SK-N-SH (cell line): ENCODE results near the gene FGF4. TPM values are rescaled to one million over a fixed set of nuclear protein-coding genes. Genes with fewer than 3 reads are reported as not detected.

ENCODE experiments used
- CTCF ChIA-PET: fragments of 300-600, 350-600 bp; formaldehyde crosslinking; extraction: SDS; loops from one replicate; lab custom pipeline; 2021; lab: Yijun Ruan, JAX
- POLR2A ChIA-PET: fragments of 350-600 bp; sonication (Branson Sonifier 250); formaldehyde crosslinking; extraction: SDS; loops from one replicate; lab custom pipeline; 2020; ENCODE audit warnings: antibody characterized with exemption, inconsistent platforms; lab: Yijun Ruan, JAX
- DNase-seq: peaks from one replicate; pipeline ENCODE4 v3.0.0; 2012
- H2AFZ ChIP-seq: fragments of 200-600 bp; sonication (generic); 2 replicates; pipeline ENCODE4 v1.8.1; 2016; ENCODE audit warnings: antibody characterized with exemption, mild to moderate bottlenecking, low read depth
- H3F3A ChIP-seq: fragments of 200-600 bp; sonication (generic); replicated peaks from 2 replicates; pipeline ENCODE3; 2016; ENCODE audit warnings: antibody characterized with exemption, mild to moderate bottlenecking; ENCODE audit not compliant: insufficient read depth
- H3K27ac ChIP-seq, 2 experiments: fragments of 200-500 bp in 1 of 2; fragments of 200-600 bp in 1 of 2; sonication (Bioruptor generic) in 1 of 2; sonication (generic), shearing (Covaris generic) in 1 of 2; 2 replicates each; pipeline versions ENCODE4 v1.5.1 to v1.6.1; 2014 to 2016; ENCODE audit warnings: low read depth in 2 of 2, inconsistent platforms in 1 of 2, low read length in 1 of 2, mild to moderate bottlenecking in 1 of 2, mixed read lengths in 1 of 2
- H3K27me3 ChIP-seq: fragments of 200-600 bp; sonication (generic), shearing (Covaris generic); 2 replicates; pipeline ENCODE4 v1.6.1; 2016; ENCODE audit warnings: mixed run types; ENCODE audit not compliant: insufficient read depth
- H3K36me3 ChIP-seq, 2 experiments: fragments of 200-500 bp in 1 of 2; fragments of 200-600 bp in 1 of 2; sonication (Bioruptor generic) in 1 of 2; sonication (generic) in 1 of 2; replicated peaks in 1 of 2; 2 replicates each; pipeline versions ENCODE3 to v1.5.1; 2014 to 2016; ENCODE audit warnings: low read length in 1 of 2, mild to moderate bottlenecking in 1 of 2; ENCODE audit not compliant: insufficient read depth in 2 of 2, control insufficient read depth in 1 of 2
- H3K4me1 ChIP-seq, 2 experiments: fragments of 200-500 bp in 1 of 2; fragments of 200-600 bp in 1 of 2; sonication (Bioruptor generic) in 1 of 2; sonication (generic), shearing (Covaris generic) in 1 of 2; 2 replicates each; pipeline versions ENCODE4 v1.5.1 to v1.6.1; 2014 to 2016; ENCODE audit warnings: low read depth in 1 of 2, low read length in 1 of 2, mixed run types in 1 of 2; ENCODE audit not compliant: insufficient read depth in 2 of 2, control insufficient read depth in 1 of 2
- H3K4me2 ChIP-seq: fragments of 200-600 bp; sonication (generic), shearing (Covaris generic); 2 replicates; pipeline ENCODE4 v1.6.1; 2017; ENCODE audit warnings: mixed run types
- H3K4me3 ChIP-seq, 2 experiments: fragments of 200-500 bp in 1 of 2; fragments of 200-600 bp in 1 of 2; sonication (Bioruptor generic) in 1 of 2; sonication (generic), shearing (Covaris generic) in 1 of 2; 2 replicates each; pipeline versions ENCODE4 v1.5.1 to v1.8.1; 2014 to 2016; ENCODE audit warnings: low read depth in 2 of 2, inconsistent platforms in 1 of 2, low read length in 1 of 2, mild to moderate bottlenecking in 1 of 2, mixed read lengths in 1 of 2, moderate library complexity in 1 of 2
- H3K79me2 ChIP-seq: fragments of 200-600 bp; sonication (generic); 2 replicates; pipeline ENCODE4 v1.8.1; 2017; ENCODE audit warnings: mild to moderate bottlenecking; ENCODE audit not compliant: insufficient read depth
- H3K9ac ChIP-seq: fragments of 200-600 bp; sonication (generic); 2 replicates; pipeline ENCODE4 v1.6.1; 2017; ENCODE audit warnings: mixed run types
- H3K9me2 ChIP-seq: fragments of 200-600 bp; sonication (generic); 2 replicates; pipeline ENCODE4 v1.6.1; 2017; ENCODE audit warnings: mixed run types
- H3K9me3 ChIP-seq: fragments of 200-600 bp; sonication (generic); 2 replicates; pipeline ENCODE4 v1.6.1; 2017; ENCODE audit warnings: mixed run types, mild to moderate bottlenecking, moderate library complexity
- H4K20me1 ChIP-seq: fragments of 200-600 bp; sonication (generic); 2 replicates; pipeline ENCODE4 v1.6.1; 2017; ENCODE audit warnings: mild to moderate bottlenecking, mixed run types; ENCODE audit not compliant: insufficient read depth
- CHD2 ChIP-seq: fragments of 150-350 bp; IDR thresholded peaks from 2 replicates; pipeline ENCODE4 v1.6.1; 2018; ENCODE audit warnings: low read length; ENCODE audit not compliant: partially characterized antibody
- ELF1 ChIP-seq: IDR thresholded peaks from 2 replicates; pipeline ENCODE4 v1.4.0; 2012
- EP300 ChIP-seq, 2 experiments: IDR thresholded peaks; 2 replicates each; pipeline versions ENCODE4 v1.4.0 to v1.6.1; 2012; ENCODE audit warnings: borderline replicate concordance in 1 of 2, low read depth in 1 of 2, low read length in 1 of 2
- EZH2phosphoT487 ChIP-seq: fragments of 200-600 bp; sonication (generic); IDR thresholded peaks from 2 replicates; pipeline ENCODE4 v1.6.1; 2017; ENCODE audit warnings: low read depth, mixed run types, mild to moderate bottlenecking, antibody characterized with exemption, moderate library complexity, borderline replicate concordance
- FOXJ3 ChIP-seq: sonication (generic); formaldehyde crosslinking; IDR thresholded peaks from 2 replicates; pipeline ENCODE4 v1.5.1; 2020; ENCODE audit warnings: mild to moderate bottlenecking, missing genetic modification reagents
- GATA2 ChIP-seq: sonication (generic); formaldehyde crosslinking; IDR thresholded peaks from 2 replicates; pipeline ENCODE4 v1.5.0; 2020; ENCODE audit warnings: mild to moderate bottlenecking, missing genetic modification reagents
- JUND ChIP-seq: IDR thresholded peaks from 2 replicates; pipeline ENCODE4 v1.4.0; 2012
- MEF2A ChIP-seq: IDR thresholded peaks from 2 replicates; pipeline ENCODE4 v1.4.0; 2012; ENCODE audit warnings: low read depth, borderline replicate concordance
- MXI1 ChIP-seq: IDR thresholded peaks from 2 replicates; pipeline ENCODE4 v1.6.1; 2012; ENCODE audit warnings: mild to moderate bottlenecking, low read depth, low read length, improper control_type of control experiment
- NFIC ChIP-seq: IDR thresholded peaks from 2 replicates; pipeline ENCODE4 v1.4.0; 2012; ENCODE audit warnings: borderline replicate concordance
- NRF1 ChIP-seq: IDR thresholded peaks from 2 replicates; pipeline ENCODE4 v1.6.1; 2012; ENCODE audit warnings: low read depth, mild to moderate bottlenecking, low read length
- POLR2AphosphoS5 ChIP-seq: IDR thresholded peaks from 2 replicates; pipeline ENCODE4 v1.6.1; 2012; ENCODE audit warnings: low read depth, low read length
- RAD21 ChIP-seq: IDR thresholded peaks from 2 replicates; pipeline ENCODE4 v1.6.1; 2012; ENCODE audit warnings: mild to moderate bottlenecking, low read length
- RCOR1 ChIP-seq: fragments of 150-350 bp; IDR thresholded peaks from 2 replicates; pipeline ENCODE4 v1.6.1; 2017; ENCODE audit warnings: antibody characterized with exemption, low read length
- RXRA ChIP-seq: IDR thresholded peaks from 2 replicates; pipeline ENCODE4 v1.4.0; 2012; ENCODE audit warnings: low read depth, mild to moderate bottlenecking, borderline replicate concordance
- SIN3A ChIP-seq: IDR thresholded peaks from 2 replicates; pipeline ENCODE4 v1.6.1; 2012; ENCODE audit warnings: low read depth, mild to moderate bottlenecking, low read length, moderate library complexity, borderline replicate concordance
- SMC3 ChIP-seq: IDR thresholded peaks from 2 replicates; pipeline ENCODE4 v1.6.1; 2012; ENCODE audit warnings: low read depth, low read length, improper control_type of control experiment
- TAF1 ChIP-seq: IDR thresholded peaks from 2 replicates; pipeline ENCODE4 v1.6.1; 2012; ENCODE audit warnings: low read depth, mild to moderate bottlenecking, low read length, moderate library complexity, borderline replicate concordance
- TCF12 ChIP-seq: IDR thresholded peaks from 2 replicates; pipeline ENCODE4 v1.4.0; 2012
- WGBS: methylation state at CpG from one replicate; pipeline ENCODE4 v1.1.6; 2017; ENCODE audit warnings: low lambda C conversion rate; 5-methylcytosine and 5-hydroxymethylcytosine counted together
- polyA plus RNA-seq, 3 experiments: library from polyadenylated mRNA; depleted of rRNA; stranded (reverse); fragments of >200 nt; gene quantifications; 2 replicates each; pipeline ENCODE4 v1.2.3, GENCODE V29; 2012
- TF ChIP-seq, protein P1 (sequence below): IDR thresholded peaks from 2 replicates; pipeline ENCODE4; 2012
- TF ChIP-seq, protein P2 (sequence below): IDR thresholded peaks from 2 replicates; pipeline ENCODE4 v1.4.0; 2012; ENCODE audit warnings: low read depth, borderline replicate concordance
- TF ChIP-seq, protein P3 (sequence below): fragments of 150-350 bp; IDR thresholded peaks from 2 replicates; pipeline ENCODE4 v1.6.1; 2016; ENCODE audit warnings: mild to moderate bottlenecking, low read depth, low read length

FGF4 gene
- polyA plus RNA-seq, 1 of the 3 experiments (the other 2 are of a cell fraction): not detected

DNA sequence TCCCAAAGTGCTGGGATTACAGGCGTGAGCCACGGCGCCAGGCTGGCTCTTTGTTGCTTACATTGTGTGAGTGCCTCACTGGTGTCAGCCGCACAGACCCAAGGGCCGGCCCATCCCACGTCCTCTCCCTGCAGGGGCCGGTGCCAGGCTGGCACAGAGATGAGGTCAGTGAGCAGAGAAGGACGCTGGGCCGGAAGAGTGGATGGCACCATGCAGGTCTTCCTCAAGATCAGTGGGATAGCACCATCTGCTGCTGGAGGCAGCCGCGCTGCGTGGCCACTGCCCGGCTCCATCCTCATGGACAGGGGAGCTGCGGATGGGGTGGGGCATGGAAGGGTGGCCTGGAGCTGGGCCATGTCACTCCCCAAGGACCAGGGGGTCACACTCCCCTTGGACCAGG lies 22.0 kb upstream of the FGF4 start:
- TF ChIP-seq, protein P1, sequence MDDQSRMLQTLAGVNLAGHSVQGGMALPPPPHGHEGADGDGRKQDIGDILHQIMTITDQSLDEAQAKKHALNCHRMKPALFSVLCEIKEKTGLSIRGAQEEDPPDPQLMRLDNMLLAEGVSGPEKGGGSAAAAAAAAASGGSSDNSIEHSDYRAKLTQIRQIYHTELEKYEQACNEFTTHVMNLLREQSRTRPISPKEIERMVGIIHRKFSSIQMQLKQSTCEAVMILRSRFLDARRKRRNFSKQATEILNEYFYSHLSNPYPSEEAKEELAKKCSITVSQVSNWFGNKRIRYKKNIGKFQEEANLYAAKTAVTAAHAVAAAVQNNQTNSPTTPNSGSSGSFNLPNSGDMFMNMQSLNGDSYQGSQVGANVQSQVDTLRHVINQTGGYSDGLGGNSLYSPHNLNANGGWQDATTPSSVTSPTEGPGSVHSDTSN: no peak
- no peak for TF ChIP-seq RCOR1
- TF ChIP-seq GATA2 (CRISPR knock-in tag): no peak
- no peak for TF ChIP-seq MEF2A
- no peak for TF ChIP-seq ELF1
- TF ChIP-seq TCF12: no peak
- TF ChIP-seq SMC3: no peak
- TF ChIP-seq NRF1: no peak
- no peak for TF ChIP-seq FOXJ3 (CRISPR knock-in tag)
- TF ChIP-seq NFIC: no peak
- H3K27me3 ChIP-seq: no peaks in the 10 kb centered on the region
- H3K4me3 ChIP-seq: no peak overlapping the region
- H3F3A ChIP-seq: no peaks in the 10 kb centered on the region
- no peak for DNase-seq
- H2AFZ ChIP-seq: no peak overlapping the region
- WGBS: 69% methylated on average over 4 of the region's 14 CpGs
- ChIA-PET CTCF (interaction anchor here (0.7 kb wide), 1 partner anchor 92 kb away, joined by 5 read pairs; no protein-coding TSS in a partner anchor), POLR2A (no interaction called here)
- H4K20me1 ChIP-seq: no peaks in the 10 kb centered on the region
- no peaks in the 10 kb centered on the region for H3K4me1 ChIP-seq
- no peaks in the 10 kb centered on the region for H3K9me2 ChIP-seq
- no peak overlapping the region for H3K27ac ChIP-seq
- no peak overlapping the region for H3K4me2 ChIP-seq
- H3K79me2 ChIP-seq: no peaks in the 10 kb centered on the region
- H3K9ac ChIP-seq: no peak overlapping the region
- H3K9me3 ChIP-seq: no peaks in the 10 kb centered on the region
- no peaks in the 10 kb centered on the region for H3K36me3 ChIP-seq

DNA sequence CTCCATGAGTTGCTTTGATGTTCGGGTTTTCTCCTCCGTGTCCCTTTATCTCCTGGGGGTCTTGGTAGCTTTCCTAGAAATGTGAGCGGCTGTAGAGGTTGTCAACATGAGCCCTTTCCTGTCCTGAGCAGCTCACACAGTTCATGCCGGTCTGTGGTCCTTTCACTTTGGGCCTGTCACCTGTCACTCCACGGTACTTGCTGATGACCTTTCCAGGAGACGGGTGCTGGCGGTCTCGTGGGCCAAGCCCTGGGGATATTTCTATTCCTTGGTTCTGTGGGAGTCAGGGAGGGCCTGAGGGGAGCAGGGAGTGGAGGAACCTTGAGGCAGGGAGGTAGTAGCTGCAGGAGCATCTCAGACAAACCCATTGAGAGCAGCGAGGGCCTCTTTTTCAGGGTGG lies 20.9 kb upstream of the FGF4 start:
- H4K20me1 ChIP-seq: no peaks in the 10 kb centered on the region
- H3K4me2 ChIP-seq: no peak overlapping the region
- ChIA-PET POLR2A (no interaction called here), CTCF (no interaction called here)
- no peaks in the 10 kb centered on the region; a peak in 1 of 4 replicates for H3K4me1 ChIP-seq
- peaks cover 2% of the 10 kb centered on the region for H3F3A ChIP-seq
- no peaks in the 10 kb centered on the region for H3K9me3 ChIP-seq
- H3K9ac ChIP-seq: no peak overlapping the region
- TF ChIP-seq EP300 (IDR thresholded peaks at IDR 0.05; ENCODE audit: borderline replicate concordance in 1 of 2, low read depth in 1 of 2, low read length in 1 of 2): no peak
- no peak for TF ChIP-seq POLR2AphosphoS5
- TF ChIP-seq RAD21: no peak
- no peak for TF ChIP-seq TAF1
- TF ChIP-seq FOXJ3 (CRISPR knock-in tag): no peak
- TF ChIP-seq JUND: no peak
- TF ChIP-seq, protein P2, sequence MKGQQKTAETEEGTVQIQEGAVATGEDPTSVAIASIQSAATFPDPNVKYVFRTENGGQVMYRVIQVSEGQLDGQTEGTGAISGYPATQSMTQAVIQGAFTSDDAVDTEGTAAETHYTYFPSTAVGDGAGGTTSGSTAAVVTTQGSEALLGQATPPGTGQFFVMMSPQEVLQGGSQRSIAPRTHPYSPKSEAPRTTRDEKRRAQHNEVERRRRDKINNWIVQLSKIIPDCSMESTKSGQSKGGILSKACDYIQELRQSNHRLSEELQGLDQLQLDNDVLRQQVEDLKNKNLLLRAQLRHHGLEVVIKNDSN: no peak
- TF ChIP-seq ELF1: no peak
- TF ChIP-seq, protein P3, sequence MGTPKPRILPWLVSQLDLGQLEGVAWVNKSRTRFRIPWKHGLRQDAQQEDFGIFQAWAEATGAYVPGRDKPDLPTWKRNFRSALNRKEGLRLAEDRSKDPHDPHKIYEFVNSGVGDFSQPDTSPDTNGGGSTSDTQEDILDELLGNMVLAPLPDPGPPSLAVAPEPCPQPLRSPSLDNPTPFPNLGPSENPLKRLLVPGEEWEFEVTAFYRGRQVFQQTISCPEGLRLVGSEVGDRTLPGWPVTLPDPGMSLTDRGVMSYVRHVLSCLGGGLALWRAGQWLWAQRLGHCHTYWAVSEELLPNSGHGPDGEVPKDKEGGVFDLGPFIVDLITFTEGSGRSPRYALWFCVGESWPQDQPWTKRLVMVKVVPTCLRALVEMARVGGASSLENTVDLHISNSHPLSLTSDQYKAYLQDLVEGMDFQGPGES: no peak
- TF ChIP-seq EZH2phosphoT487: no peak
- TF ChIP-seq NFIC: no peak
- no peak for TF ChIP-seq MXI1
- TF ChIP-seq RXRA: no peak
- TF ChIP-seq SIN3A: no peak
- no peak for TF ChIP-seq CHD2
- no peak for TF ChIP-seq TCF12
- TF ChIP-seq, all 33 proteins: peak for 0
- Histone ChIP-seq H2AFZ (no peak overlapping the region), H3K4me3 (no peak overlapping the region), H3K27me3 (no peaks in the 10 kb centered on the region), H3K79me2 (no peaks in the 10 kb centered on the region), H3K27ac (no peak overlapping the region), H3K36me3 (no peaks in the 10 kb centered on the region), H3K9me2 (no peaks in the 10 kb centered on the region)
- DNase-seq: no peak
- 92% methylated on average over 8 of the region's 9 CpGs for WGBS
